Pancreas (tissue), 10 donors: ENCODE measurements around the gene SLC27A6. TPM values are rescaled to one million over a fixed set of nuclear protein-coding genes. Genes with fewer than 3 reads are reported as not detected.

Source experiments
- ATAC-seq, 4 donors: fragments of 200-7000 bp; cut with Tn5 transposase; one replicate each; pipeline versions ENCODE4 v1.8.0 to v1.9.1; 2020; ENCODE audit warnings: mild to moderate bottlenecking in 4 of 4, moderate library complexity in 4 of 4
- DNase-seq, 6 donors: peaks; one replicate each; pipeline ENCODE4 v3.0.0-alpha.2; 2020
- FAIRE-seq: peaks from 2 replicates; lab custom pipeline; 2012; peaks lifted over from hg19 to GRCh38; lab: Jason Lieb, UNC
- H3K27ac ChIP-seq, 4 donors: fragments of 200-600 bp; sonication (generic); 1 replicate in 3 of 4; 2 replicates in 1 of 4; pipeline versions ENCODE4 v1.5.0 to v1.8.0; 2020
- H3K27me3 ChIP-seq, 4 donors: fragments of 200-600 bp; one replicate each; pipeline ENCODE4 v1.8.0; 2021
- H3K36me3 ChIP-seq, 3 donors: fragments of 200-600 bp; sonication (generic) in 1 of 3; one replicate each; pipeline versions ENCODE4 v1.5.0 to v1.8.0; 2020 to 2021
- H3K4me1 ChIP-seq, 3 donors: fragments of 200-600 bp; one replicate each; pipeline ENCODE4 v1.8.0; 2021
- H3K4me3 ChIP-seq, 4 donors: fragments of 200-600 bp; sonication (generic) in 2 of 4; one replicate each; pipeline versions ENCODE4 v1.5.0 to v1.8.0; 2020 to 2021
- H3K9me3 ChIP-seq, 4 donors: fragments of 200-600 bp; one replicate each; pipeline ENCODE4 v1.8.0; 2021
- CTCF ChIP-seq, 4 donors: fragments of 200-600 bp; sonication (generic) in 3 of 4; IDR thresholded peaks; one replicate each; pipeline versions ENCODE4 v1.5.0 to v1.8.0; 2021; ENCODE audit warnings: antibody characterized with exemption in 4 of 4
- WGBS, 2 donors: extraction: QIAGEN DNeasy Blood & Tissue Kit; methylation state at CpG; one replicate each; pipeline ENCODE4 v1.1.7; 2013; 5-methylcytosine and 5-hydroxymethylcytosine counted together
- intact Hi-C, 3 donors: fragments of 100-400 bp; cut with DNase I; formaldehyde crosslinking; loops; one replicate each; pipeline versions ENCODE4 v1.11.1 to v1.14.2; 2022
- polyA plus RNA-seq, 2 donors: library from polyadenylated mRNA; stranded (reverse); fragments of 200-250 nt; gene quantifications; one replicate each; pipeline ENCODE4 v1.2.3, GENCODE V29; 2013
- total RNA-seq, 6 donors: library from RNA; stranded (reverse); fragmentation: NEBNext Ultra II Directional in 4 of 6; extraction: Animal tissue kit (Norgen Biotek cat#: 25700) in 4 of 6; gene quantifications; one replicate each; pipeline versions ENCODE4 v1.2.1 to v1.2.4, GENCODE V29; 2021 to 2023
- donor health status: healthy with polysubstance abuse.
- donor health status: DM: no; HTN: no; CAD: no; lungs with moderate emphysema.
- donor health status: DM: no; HTN: no; CAD: no.
- donor health status: control.
- donor health status: control.
- donor health status: Bipolar disorder and iron deficiency.
- donor health status: DM: yes; HTN: yes; CAD: no.
- donor health status: DM: no; HTN: no; CAD: no.
- donor health status: DM: no; HTN: no; CAD: no.
- donor health status: DM: yes; HTN: yes; CAD: no.

SLC27A6 gene
- total and polyA plus RNA-seq, 8 donors: 0.03 to 0.61 (median 0.13) TPM

DNA sequence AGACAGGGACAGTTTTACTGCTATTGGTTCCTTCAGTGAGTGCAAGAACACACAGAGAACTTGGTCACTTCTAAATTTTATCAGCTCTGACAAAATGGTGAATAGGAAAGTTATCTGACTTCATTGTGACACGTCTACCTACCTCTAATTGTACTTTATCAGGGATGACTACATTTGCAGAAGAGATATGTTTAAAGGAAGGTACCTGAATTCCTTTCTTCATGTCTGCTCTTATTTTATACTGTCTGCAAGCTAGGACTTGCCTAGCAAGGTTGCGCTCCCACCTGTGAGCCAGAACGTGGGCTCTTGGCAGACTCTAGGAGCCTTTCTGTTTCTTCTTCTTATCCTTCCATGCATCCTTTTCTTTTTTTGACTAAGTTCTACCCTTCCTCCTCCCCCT lies 1.6 kb downstream of the SLC27A6 start:
- Histone ChIP-seq H3K4me3 (no peak overlapping the region), H3K27ac (no peak overlapping the region), H3K4me1 (no peaks in the 10 kb centered on the region), H3K36me3 (no peaks in the 10 kb centered on the region), H3K27me3 (no peaks in the 10 kb centered on the region), H3K9me3 (no peaks in the 10 kb centered on the region)
- no peak for ATAC-seq
- no peak for DNase-seq
- TF ChIP-seq CTCF (IDR thresholded peaks at IDR 0.05): no peak
- WGBS, 2 donors: 56 to 62% methylated on average over 3 of the region's 3 CpGs
- intact Hi-C loops: no loop called here
- no peak for FAIRE-seq

DNA sequence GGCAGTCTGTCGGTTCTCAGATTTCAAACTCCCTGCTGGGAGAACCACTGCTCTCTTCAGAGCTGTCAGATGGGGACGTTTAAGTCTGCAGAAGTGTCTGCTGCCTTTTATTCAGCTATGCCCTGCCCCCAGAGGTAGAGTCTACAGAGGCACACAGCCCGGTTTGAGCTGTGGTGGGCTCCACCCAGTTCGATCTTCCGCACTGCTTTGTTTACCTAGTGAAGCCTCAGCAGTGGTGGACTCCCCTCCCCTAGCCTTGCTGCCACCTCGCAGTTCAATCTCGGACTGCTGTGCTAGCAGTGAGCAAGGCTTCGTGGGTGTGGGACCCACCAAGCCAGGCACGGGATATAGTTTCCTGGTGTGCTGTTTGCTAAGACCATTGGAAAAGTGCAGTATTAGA lies 8.0 kb downstream of the SLC27A6 start:
- Histone ChIP-seq H3K4me1 (no peaks in the 10 kb centered on the region), H3K27me3 (no peaks in the 10 kb centered on the region), H3K27ac (no peak overlapping the region), H3K9me3 (peaks cover 0 to 2% (median 0%) of the 10 kb centered on the region in 4 donors), H3K36me3 (no peaks in the 10 kb centered on the region), H3K4me3 (no peak overlapping the region)
- ATAC-seq (no peak), FAIRE-seq (no peak), DNase-seq (no peak)
- intact Hi-C loops: no loop called here
- no peak for TF ChIP-seq CTCF (IDR thresholded peaks at IDR 0.05)
- 57 to 72% methylated on average over 9 of the region's 9 CpGs for WGBS, 2 donors

GRCh38 chr5:128974567-128974966 lies 9.3 kb downstream of the SLC27A6 start:
- FAIRE-seq: no peak
- WGBS, 2 donors: 16 to 24% methylated on average over 1 of the region's 1 CpG
- Histone ChIP-seq H3K9me3 (peaks cover 0 to 2% (median 0%) of the 10 kb centered on the region in 4 donors), H3K27ac (no peak overlapping the region), H3K4me1 (no peaks in the 10 kb centered on the region), H3K36me3 (no peaks in the 10 kb centered on the region), H3K4me3 (no peak overlapping the region), H3K27me3 (no peaks in the 10 kb centered on the region)
- TF ChIP-seq CTCF (IDR thresholded peaks at IDR 0.05): no peak
- intact Hi-C loops: no loop called here
- ATAC-seq: no peak
- DNase-seq: no peak

DNA sequence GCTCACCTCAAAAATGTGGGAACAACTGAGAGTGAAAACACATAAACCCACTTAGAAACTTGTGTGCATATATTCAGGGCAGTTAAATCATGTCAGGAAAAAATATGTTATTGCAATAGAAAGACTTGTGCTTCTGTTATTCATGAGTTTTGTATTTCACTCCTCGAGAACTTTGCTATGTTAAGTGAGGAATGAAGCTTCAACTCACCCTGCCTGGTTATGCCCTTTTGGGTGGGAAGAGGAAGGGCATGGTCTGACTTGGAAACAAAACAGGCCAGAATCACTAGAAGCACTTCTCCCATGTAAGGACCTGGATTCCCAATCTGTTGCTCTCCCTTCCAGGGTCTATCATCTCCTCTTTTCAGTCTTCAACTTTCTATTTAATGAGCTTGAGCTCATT lies 14.5 kb downstream of the SLC27A6 start:
- no peaks in the 10 kb centered on the region for H3K27me3 ChIP-seq
- H3K36me3 ChIP-seq: no peaks in the 10 kb centered on the region
- FAIRE-seq: no peak
- WGBS, 2 donors: 38 to 48% methylated on average over 1 of the region's 1 CpG
- no peak for TF ChIP-seq CTCF (IDR thresholded peaks at IDR 0.05)
- H3K4me1 ChIP-seq: no peaks in the 10 kb centered on the region
- no peak for DNase-seq
- ATAC-seq: no peak
- no peaks in the 10 kb centered on the region for H3K9me3 ChIP-seq
- no peak overlapping the region for H3K27ac ChIP-seq
- no peak overlapping the region for H3K4me3 ChIP-seq
- intact Hi-C loops: no loop called here

- Histone ChIP-seq H3K4me3 (no peak overlapping the region), H3K36me3 (no peaks in the 10 kb centered on the region), H3K9me3 (no peaks in the 10 kb centered on the region), H3K27me3 (no peaks in the 10 kb centered on the region), H3K27ac (no peak overlapping the region), H3K4me1 (no peaks in the 10 kb centered on the region)
- WGBS, 2 donors: 55 to 74% methylated on average over 3 of the region's 3 CpGs
- intact Hi-C loops: no loop called here
- FAIRE-seq: no peak
- ATAC-seq: no peak
- TF ChIP-seq CTCF (IDR thresholded peaks at IDR 0.05): no peak
- no peak for DNase-seq
Observed at GRCh38 chr5:128980917-128981316, 15.6 kb downstream of the SLC27A6 start.
